Coronary artery (tissue), 2 donors: ENCODE measurements around the gene RNF40.
A peak's percentile ranks its signal among the peaks of the same experiment; 100 is the strongest.

Source experiments
- DNase-seq: peaks from one replicate; pipeline ENCODE4 v3.0.0-alpha.2; 2017; ENCODE audit warnings: low spot score
- H3K27ac ChIP-seq, 2 donors: fragments of 200-600 bp; sonication (generic); one replicate each; pipeline ENCODE4 v1.5.1; 2016 to 2019
- H3K4me3 ChIP-seq: fragments of 200-600 bp; sonication (generic); 2 replicates; pipeline ENCODE4 v1.5.1; 2016; ENCODE audit warnings: mild to moderate bottlenecking, moderate library complexity
- CTCF ChIP-seq: fragments of 200-600 bp; sonication (generic); IDR thresholded peaks from one replicate; pipeline ENCODE4 v1.5.1; 2019; ENCODE audit warnings: antibody characterized with exemption

Gene RNF40

GRCh38 chr16:30728899-30729672 lies 33.0 kb upstream of the RNF40 start:
- H3K4me3 ChIP-seq, result no peak overlapping the region
- DNase-seq, result no peak
- no peak overlapping the region for H3K27ac ChIP-seq
- no peak for TF ChIP-seq CTCF

GRCh38 chr16:30731411-30731810 lies 30.7 kb upstream of the RNF40 start:
- TF ChIP-seq CTCF, result no peak
- Histone ChIP-seq H3K4me3 (no peak overlapping the region), H3K27ac (no peak overlapping the region)
- no peak for DNase-seq

GRCh38 chr16:30736995-30737793 lies 24.9 kb upstream of the RNF40 start:
- H3K27ac ChIP-seq, result no peak overlapping the region
- no peak for DNase-seq
- TF ChIP-seq CTCF, result no peak
- H3K4me3 ChIP-seq, result no peak overlapping the region

- no peak for TF ChIP-seq CTCF
Observed at GRCh38 chr16:30737794-30738648, 24.1 kb upstream of the RNF40 start.

GRCh38 chr16:30738984-30739951 lies 22.9 kb upstream of the RNF40 start:
- no peak for DNase-seq
- Histone ChIP-seq H3K27ac (peak overlapping the region; percentile 42 to 58), H3K4me3 (no peak overlapping the region)
- TF ChIP-seq CTCF, result no peak

More at GRCh38 chr16:30737794-30738648, 24.1 kb upstream of the RNF40 start:
- no peak overlapping the region for H3K27ac ChIP-seq
- H3K4me3 ChIP-seq, result no peak overlapping the region
- DNase-seq, result no peak
